Measurements from ENCODE around the gene LYZL1.

- TF ChIP-seq CTCF (IDR thresholded peaks at IDR 0.05; ENCODE audit: low read length) (no peak), EZH2 (IDR thresholded peaks at IDR 0.05; ENCODE audit: borderline replicate concordance, low read length) (no peak)
Observed at GRCh38 chr10:29345144-29345909, 56.5 kb downstream of the LYZL1 start.
